Adipocyte (in vitro differentiated cells): ENCODE results near the gene PRTFDC1.

Experiments
- DNase-seq: peaks from one replicate; pipeline ENCODE4 v3.0.0-alpha.2; 2015; ENCODE audit warnings: low read depth
- H3K27me3 ChIP-seq: replicated peaks from 2 replicates; pipeline ENCODE4 v1.7.0; 2013; ENCODE audit warnings: mild to moderate bottlenecking, low read length, moderate library complexity; ENCODE audit not compliant: control insufficient read depth, insufficient read depth
- H3K36me3 ChIP-seq: 2 replicates; pipeline ENCODE4 v1.7.0; 2013; ENCODE audit warnings: low read length, mild to moderate bottlenecking, moderate library complexity; ENCODE audit not compliant: control insufficient read depth, insufficient read depth, severe bottlenecking
- H3K4me1 ChIP-seq: 2 replicates; pipeline ENCODE4 v1.7.0; 2013; ENCODE audit warnings: mild to moderate bottlenecking, low read length, moderate library complexity; ENCODE audit not compliant: control insufficient read depth, insufficient read depth
- H3K4me3 ChIP-seq: 2 replicates; pipeline ENCODE4 v1.7.0; 2013; ENCODE audit warnings: mild to moderate bottlenecking, low read length, moderate library complexity
- H3K9ac ChIP-seq: 2 replicates; pipeline ENCODE4 v1.7.0; 2013; ENCODE audit warnings: mild to moderate bottlenecking, low read length, moderate library complexity
- H3K9me3 ChIP-seq: 2 replicates; pipeline ENCODE4 v1.7.0; 2013; ENCODE audit warnings: mild to moderate bottlenecking, low read length, moderate library complexity; ENCODE audit not compliant: control insufficient read depth

Gene PRTFDC1

GRCh38 chr10:24871011-24871935, 81.1 kb downstream of the PRTFDC1 start:
- Histone ChIP-seq H3K27me3 (no peaks in the 10 kb centered on the region), H3K4me1 (peaks cover 30% of the 10 kb centered on the region), H3K36me3 (no peaks in the 10 kb centered on the region), H3K9me3 (peaks cover 5% of the 10 kb centered on the region), H3K4me3 (no peak overlapping the region), H3K9ac (no peak overlapping the region)
- peak; percentile 54 for DNase-seq

DNA sequence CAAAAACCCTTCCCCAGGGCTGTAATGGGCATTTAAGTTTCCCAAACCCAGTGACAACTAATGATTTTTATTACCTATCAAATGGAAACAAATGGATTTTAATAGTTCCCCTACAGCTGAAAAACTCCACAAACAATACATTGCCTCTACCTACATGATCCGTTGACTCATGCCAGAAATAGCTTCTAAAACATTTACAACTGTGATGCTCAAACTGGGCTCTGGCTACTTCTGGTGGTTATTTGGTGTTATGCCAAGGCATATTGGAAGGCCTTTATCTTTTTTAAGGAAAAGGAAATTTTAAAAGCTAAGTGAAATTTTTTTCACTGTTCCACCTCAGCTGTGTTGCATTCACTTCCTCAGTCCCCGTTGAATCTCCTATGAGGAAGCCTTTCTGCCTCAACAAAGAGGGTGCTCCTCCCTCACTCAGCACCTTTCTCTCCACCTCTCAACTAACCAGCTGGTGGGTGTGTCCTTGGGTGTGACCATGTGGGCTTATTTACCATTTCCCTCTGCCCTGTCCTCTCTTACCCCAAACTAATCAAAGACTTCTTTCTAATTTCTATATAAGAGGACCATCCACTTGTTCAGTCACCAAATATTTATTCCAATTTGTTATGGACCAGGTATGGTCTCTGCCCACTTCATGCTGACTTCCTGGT, 82.9 kb downstream of the PRTFDC1 start:
- Histone ChIP-seq H3K27me3 (no peaks in the 10 kb centered on the region), H3K4me1 (peaks cover 31% of the 10 kb centered on the region), H3K36me3 (no peaks in the 10 kb centered on the region), H3K4me3 (no peak overlapping the region), H3K9ac (no peak overlapping the region), H3K9me3 (no peaks in the 10 kb centered on the region)
- DNase-seq, result no peak

- Histone ChIP-seq H3K36me3 (no peaks in the 10 kb centered on the region), H3K9ac (peak overlapping the region; percentile 13), H3K4me1 (peaks cover 15% of the 10 kb centered on the region), H3K9me3 (no peaks in the 10 kb centered on the region), H3K4me3 (peak overlapping the region; percentile 75), H3K27me3 (no peaks in the 10 kb centered on the region)
- peak; percentile 45 for DNase-seq
Measured at GRCh38 chr10:24866604-24867583, 85.5 kb downstream of the PRTFDC1 start.

DNA sequence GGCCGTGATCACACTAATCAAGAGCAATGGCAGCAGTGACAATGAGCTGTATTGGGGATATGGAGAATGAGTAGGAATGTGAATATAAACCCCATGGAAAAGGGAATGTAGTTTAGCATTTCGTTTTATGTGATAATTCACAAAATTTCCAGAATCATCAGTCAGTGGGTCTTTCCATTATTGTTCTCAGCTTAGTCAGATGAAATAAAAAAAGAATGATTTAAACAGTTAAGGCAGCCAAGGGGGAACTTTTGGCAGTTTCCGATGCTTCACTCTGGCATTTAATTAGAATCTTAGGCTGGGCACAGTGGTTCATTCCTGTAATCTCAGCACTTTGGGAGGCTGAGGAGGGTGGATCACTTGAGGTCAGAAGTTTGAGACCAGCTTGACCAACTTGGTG, 86.6 kb downstream of the PRTFDC1 start:
- Histone ChIP-seq H3K36me3 (no peaks in the 10 kb centered on the region), H3K9ac (no peak overlapping the region), H3K27me3 (no peaks in the 10 kb centered on the region)

DNA sequence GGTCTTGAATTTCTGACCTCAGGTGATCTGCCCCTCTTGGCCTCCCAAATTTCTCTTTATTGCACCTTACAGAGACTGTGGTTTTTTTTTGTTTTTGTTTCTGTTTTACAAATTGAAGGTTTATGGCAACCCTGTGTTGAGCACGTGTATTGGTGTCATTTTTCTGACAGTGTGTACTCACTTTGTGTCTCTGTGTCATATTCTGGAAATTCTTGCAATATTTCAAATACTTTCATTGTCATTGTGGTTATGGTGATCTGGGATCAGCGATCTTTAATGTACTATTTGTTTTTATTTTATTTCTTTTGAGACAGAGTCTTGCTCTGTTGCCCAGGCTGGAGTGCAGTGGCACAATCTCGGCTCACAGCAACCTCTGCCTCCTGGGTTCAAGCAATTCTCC, 89.8 kb downstream of the PRTFDC1 start:
- H3K27me3 ChIP-seq, result no peaks in the 10 kb centered on the region
- DNase-seq, result no peak
- H3K9me3 ChIP-seq, result no peaks in the 10 kb centered on the region
- H3K36me3 ChIP-seq, result no peaks in the 10 kb centered on the region
- H3K4me3 ChIP-seq, result no peak overlapping the region
- no peak overlapping the region for H3K9ac ChIP-seq
- peaks cover 15% of the 10 kb centered on the region for H3K4me1 ChIP-seq

More for the DNA sequence above, 86.6 kb downstream of the PRTFDC1 start:
- no peak overlapping the region for H3K4me3 ChIP-seq
- no peaks in the 10 kb centered on the region for H3K9me3 ChIP-seq
- DNase-seq, result no peak
- H3K4me1 ChIP-seq, result peaks cover 15% of the 10 kb centered on the region

DNA sequence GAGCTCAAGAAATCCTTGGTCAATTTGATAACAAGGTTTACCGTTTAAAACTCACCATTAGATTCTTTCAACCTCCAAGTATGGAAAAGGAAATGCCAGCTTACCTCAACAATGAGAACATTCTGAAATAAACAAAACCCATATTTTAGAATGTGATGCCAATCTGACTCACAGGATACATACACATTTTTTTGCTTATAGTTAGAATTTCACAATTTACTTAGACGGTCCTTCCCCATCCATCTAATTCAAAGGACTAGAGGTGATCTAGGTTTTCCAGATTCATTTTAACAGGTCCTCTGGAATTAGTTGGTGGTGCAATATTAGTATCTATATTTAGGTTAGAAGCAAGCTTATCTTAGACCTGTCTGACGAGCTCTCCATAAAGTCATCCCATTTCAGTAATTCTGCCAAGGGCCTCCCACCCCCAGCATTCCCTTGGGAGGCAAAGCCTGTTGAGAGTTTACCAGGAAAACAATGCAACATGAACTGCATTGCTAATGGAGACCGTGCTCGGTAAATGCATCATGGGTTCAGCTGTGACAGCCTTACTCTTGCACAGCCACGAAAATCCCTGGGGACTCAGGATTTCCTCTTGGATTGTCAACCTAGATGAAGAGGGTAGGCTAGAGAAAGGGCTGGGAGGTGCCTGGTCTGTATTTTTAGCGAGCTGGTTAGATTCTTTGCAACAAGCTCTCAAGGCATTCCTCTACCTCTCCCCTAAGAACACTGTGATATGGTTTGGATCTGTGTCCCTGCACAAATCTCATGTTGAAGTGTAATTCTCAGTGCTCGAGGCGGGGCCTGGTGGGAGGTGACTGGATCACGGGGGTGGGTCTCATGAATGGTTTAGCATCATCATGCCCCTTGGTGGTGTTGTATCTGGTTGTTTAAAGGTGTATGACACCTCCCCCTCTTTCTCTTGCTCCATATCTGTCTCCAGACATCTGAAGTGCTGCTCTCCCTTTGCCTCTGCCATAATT, 93.8 kb downstream of the PRTFDC1 start:
- no peak overlapping the region for H3K4me3 ChIP-seq
- H3K9ac ChIP-seq, result no peak overlapping the region
- no peaks in the 10 kb centered on the region for H3K36me3 ChIP-seq
- DNase-seq, result peak; percentile 79
- H3K4me1 ChIP-seq, result no peaks in the 10 kb centered on the region
- no peaks in the 10 kb centered on the region for H3K27me3 ChIP-seq
- no peaks in the 10 kb centered on the region for H3K9me3 ChIP-seq

DNA sequence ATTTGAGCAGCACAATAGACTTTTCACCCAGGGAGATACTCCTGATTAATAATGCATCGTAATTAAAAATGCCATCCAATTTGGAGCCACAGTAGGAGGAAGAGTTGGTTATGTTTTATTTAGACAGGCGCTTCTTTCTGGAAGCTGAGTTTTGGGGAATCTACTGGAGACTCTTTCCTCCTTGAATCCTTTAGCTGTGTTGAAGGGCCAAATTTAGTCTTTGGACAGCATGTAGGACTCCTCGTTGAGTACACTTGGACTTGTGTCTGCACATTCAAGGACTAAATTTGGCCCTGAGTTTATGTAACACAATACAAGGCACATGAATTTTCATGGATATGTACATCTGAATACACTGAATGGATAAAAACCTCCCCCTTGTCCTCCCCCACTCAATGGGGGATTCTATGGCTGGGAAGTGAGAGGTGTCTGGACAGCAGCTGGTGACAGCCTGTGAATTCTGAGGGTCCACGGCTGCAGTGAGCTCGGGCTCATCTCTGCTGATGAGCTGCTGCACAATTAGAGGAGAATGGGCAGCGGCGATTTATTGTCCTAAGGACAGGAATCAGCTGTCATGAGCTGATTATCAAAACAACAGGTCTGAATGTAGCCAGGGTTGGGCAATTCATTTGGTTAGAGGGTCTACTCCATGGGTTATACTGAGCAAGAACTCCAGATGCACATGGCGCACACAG, 95.2 kb downstream of the PRTFDC1 start:
- H3K36me3 ChIP-seq, result no peaks in the 10 kb centered on the region
- no peaks in the 10 kb centered on the region for H3K9me3 ChIP-seq
- H3K4me1 ChIP-seq, result no peaks in the 10 kb centered on the region
- DNase-seq, result no peak
- H3K9ac ChIP-seq, result no peak overlapping the region
- H3K27me3 ChIP-seq, result no peaks in the 10 kb centered on the region
- no peak overlapping the region for H3K4me3 ChIP-seq

DNA sequence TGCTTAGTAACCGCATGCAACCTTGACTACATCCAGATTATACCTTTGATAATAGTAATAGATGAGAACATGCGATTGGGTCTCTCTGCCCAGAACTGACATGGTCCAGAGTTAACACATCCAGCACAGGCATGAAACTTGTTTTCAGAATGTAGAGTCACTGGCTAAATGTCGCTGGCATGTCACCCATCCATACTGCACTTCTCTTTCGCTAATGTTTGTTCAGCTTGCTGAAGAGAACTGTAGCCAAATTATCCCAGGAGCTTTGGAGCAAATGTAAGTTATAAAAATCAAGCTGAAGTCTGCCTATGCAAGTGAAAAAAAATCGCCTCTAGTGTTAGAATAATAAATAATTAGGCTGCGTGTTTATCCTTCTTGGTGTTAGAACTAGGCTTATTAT, 98.2 kb downstream of the PRTFDC1 start:
- Histone ChIP-seq H3K9me3 (no peaks in the 10 kb centered on the region), H3K4me3 (no peak overlapping the region), H3K27me3 (no peaks in the 10 kb centered on the region), H3K9ac (no peak overlapping the region), H3K36me3 (no peaks in the 10 kb centered on the region), H3K4me1 (no peaks in the 10 kb centered on the region)
- DNase-seq, result no peak

DNA sequence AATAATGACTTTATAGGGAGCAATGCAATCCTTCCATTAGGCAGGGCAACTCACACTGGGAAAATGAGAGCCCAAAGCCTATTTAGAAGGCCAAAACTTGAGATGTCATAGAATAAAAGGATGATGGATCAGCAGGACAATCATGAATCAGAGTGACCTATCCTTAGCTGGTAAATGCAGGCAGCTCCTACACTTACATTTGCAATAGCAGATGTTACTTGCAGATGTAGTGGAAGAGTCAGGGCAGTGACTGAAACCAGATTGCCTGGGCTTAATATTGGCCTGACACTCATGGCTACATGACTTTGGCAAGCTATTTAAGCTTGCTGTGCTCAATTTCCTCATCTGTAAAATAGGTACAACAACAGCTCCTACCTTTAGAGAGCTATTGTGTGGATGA, 98.7 kb downstream of the PRTFDC1 start:
- H3K4me3 ChIP-seq, result no peak overlapping the region
- H3K27me3 ChIP-seq, result no peaks in the 10 kb centered on the region
- peaks cover 2% of the 10 kb centered on the region for H3K4me1 ChIP-seq
- no peaks in the 10 kb centered on the region for H3K9me3 ChIP-seq
- no peak for DNase-seq
- H3K9ac ChIP-seq, result no peak overlapping the region
- no peaks in the 10 kb centered on the region for H3K36me3 ChIP-seq

- Histone ChIP-seq H3K4me3 (no peak overlapping the region), H3K27me3 (no peaks in the 10 kb centered on the region)
Measured at GRCh38 chr10:24851629-24852028, 100.8 kb downstream of the PRTFDC1 start.

More at GRCh38 chr10:24851629-24852028, 100.8 kb downstream of the PRTFDC1 start:
- Histone ChIP-seq H3K9me3 (no peaks in the 10 kb centered on the region), H3K36me3 (no peaks in the 10 kb centered on the region), H3K4me1 (peaks cover 14% of the 10 kb centered on the region), H3K9ac (no peak overlapping the region)
- peak; percentile 56 for DNase-seq
